Measurements from ENCODE around the gene DCTN5.

GRCh38 chr16:23724096-23724784 is 83.0 kb downstream of the DCTN5 start:
- TF ChIP-seq EZH2phosphoT487 (IDR thresholded peaks at IDR 0.05; ENCODE audit: insufficient read depth, low read depth) = no peak
- TF ChIP-seq EZH2 (IDR thresholded peaks at IDR 0.05; ENCODE audit: insufficient read depth, poor library complexity, severe bottlenecking) = no peak
